ENCODE data around the gene RHBDL2.

GRCh38 chr1:38840281-38840680 is 101.3 kb downstream of the RHBDL2 start:
- TF ChIP-seq, protein P1, sequence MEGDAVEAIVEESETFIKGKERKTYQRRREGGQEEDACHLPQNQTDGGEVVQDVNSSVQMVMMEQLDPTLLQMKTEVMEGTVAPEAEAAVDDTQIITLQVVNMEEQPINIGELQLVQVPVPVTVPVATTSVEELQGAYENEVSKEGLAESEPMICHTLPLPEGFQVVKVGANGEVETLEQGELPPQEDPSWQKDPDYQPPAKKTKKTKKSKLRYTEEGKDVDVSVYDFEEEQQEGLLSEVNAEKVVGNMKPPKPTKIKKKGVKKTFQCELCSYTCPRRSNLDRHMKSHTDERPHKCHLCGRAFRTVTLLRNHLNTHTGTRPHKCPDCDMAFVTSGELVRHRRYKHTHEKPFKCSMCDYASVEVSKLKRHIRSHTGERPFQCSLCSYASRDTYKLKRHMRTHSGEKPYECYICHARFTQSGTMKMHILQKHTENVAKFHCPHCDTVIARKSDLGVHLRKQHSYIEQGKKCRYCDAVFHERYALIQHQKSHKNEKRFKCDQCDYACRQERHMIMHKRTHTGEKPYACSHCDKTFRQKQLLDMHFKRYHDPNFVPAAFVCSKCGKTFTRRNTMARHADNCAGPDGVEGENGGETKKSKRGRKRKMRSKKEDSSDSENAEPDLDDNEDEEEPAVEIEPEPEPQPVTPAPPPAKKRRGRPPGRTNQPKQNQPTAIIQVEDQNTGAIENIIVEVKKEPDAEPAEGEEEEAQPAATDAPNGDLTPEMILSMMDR (IDR thresholded peaks at IDR 0.05), result no peak
- TF ChIP-seq REST (IDR thresholded peaks at IDR 0.05; ENCODE audit: insufficient read depth in 1 of 2, low read depth in 2 of 2, low read length in 1 of 2), result no peak
